Body of pancreas (tissue), 4 donors: Measurements from ENCODE around the gene JMJD6.

Experiments
- POLR2A ChIP-seq, 3 donors: fragments of 450-650 bp; IDR thresholded peaks; one replicate each; pipeline ENCODE4 v1.6.1; 2016; ENCODE audit warnings: antibody characterized with exemption in 3 of 3, mild to moderate bottlenecking in 2 of 3
- TF ChIP-seq, protein P1 (sequence below), 7 experiments: fragments of 450-650 bp in 4 of 7; fragments of 200-600 bp in 3 of 7; sonication (generic) in 3 of 7; IDR thresholded peaks; one replicate each; pipeline ENCODE4 v1.5.1; 2016 to 2019; ENCODE audit warnings: antibody characterized with exemption in 7 of 7

DNA sequence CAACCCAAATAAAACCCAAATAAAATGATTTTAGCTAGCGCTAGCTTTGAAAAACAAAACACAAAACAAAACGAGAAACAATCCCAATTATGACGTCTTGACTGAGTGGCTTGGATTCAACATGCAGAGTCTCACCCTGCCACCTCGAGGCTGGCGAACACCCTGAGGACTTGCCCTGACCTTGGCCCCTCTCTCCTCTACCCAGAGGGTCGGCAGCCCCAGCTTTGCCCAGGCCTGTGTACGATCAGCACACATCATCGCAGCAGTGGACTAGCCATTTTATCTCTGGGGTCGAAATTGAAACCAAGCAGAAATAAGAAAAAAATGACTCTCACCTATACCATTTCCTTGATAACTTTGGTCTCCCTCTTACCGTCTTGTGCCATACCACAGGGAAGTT is 4.9 kb downstream of the JMJD6 start:
- TF ChIP-seq, protein P1, sequence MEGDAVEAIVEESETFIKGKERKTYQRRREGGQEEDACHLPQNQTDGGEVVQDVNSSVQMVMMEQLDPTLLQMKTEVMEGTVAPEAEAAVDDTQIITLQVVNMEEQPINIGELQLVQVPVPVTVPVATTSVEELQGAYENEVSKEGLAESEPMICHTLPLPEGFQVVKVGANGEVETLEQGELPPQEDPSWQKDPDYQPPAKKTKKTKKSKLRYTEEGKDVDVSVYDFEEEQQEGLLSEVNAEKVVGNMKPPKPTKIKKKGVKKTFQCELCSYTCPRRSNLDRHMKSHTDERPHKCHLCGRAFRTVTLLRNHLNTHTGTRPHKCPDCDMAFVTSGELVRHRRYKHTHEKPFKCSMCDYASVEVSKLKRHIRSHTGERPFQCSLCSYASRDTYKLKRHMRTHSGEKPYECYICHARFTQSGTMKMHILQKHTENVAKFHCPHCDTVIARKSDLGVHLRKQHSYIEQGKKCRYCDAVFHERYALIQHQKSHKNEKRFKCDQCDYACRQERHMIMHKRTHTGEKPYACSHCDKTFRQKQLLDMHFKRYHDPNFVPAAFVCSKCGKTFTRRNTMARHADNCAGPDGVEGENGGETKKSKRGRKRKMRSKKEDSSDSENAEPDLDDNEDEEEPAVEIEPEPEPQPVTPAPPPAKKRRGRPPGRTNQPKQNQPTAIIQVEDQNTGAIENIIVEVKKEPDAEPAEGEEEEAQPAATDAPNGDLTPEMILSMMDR (IDR thresholded peaks at IDR 0.05): no peak
- no peak for TF ChIP-seq POLR2A (IDR thresholded peaks at IDR 0.05)
